ENCODE measurements around the gene DNAJC5.

DNAJC5 gene

DNA sequence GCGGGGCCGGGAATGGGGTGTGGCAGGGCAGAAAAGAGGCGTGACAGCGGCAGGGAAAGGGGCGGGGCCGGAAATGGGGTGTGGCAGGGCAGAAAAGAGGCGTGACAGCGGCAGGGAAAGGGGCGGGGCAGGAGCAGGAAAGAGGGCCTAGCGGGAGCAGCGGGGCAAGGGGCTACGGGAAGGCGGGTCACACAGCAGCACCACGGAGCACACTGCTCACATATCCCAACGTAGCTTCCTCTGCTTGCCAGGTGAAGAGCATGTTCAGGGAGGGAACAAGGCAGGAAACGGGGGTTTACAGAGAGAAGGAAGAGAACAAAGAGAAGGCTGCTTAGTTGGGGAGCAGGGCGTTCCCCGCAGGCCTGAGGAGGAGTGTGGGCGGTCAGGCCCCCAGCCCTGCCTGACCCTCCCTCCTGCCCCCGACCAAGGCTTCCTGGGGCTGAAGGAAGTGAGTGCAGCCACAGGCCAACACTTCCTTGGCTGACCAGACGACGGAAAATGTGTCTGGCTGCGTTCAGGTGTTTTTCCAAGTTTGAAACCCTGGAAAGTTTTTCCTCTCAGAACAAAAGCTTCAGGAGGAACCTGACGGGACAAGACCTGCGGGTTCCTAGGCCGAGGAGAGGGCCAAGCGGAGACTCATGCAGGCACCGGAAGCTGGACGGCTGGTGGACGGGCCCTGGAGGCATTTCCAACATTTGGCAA is 47.5 kb downstream of the DNAJC5 start:
- DNase-seq, result no peak

DNA sequence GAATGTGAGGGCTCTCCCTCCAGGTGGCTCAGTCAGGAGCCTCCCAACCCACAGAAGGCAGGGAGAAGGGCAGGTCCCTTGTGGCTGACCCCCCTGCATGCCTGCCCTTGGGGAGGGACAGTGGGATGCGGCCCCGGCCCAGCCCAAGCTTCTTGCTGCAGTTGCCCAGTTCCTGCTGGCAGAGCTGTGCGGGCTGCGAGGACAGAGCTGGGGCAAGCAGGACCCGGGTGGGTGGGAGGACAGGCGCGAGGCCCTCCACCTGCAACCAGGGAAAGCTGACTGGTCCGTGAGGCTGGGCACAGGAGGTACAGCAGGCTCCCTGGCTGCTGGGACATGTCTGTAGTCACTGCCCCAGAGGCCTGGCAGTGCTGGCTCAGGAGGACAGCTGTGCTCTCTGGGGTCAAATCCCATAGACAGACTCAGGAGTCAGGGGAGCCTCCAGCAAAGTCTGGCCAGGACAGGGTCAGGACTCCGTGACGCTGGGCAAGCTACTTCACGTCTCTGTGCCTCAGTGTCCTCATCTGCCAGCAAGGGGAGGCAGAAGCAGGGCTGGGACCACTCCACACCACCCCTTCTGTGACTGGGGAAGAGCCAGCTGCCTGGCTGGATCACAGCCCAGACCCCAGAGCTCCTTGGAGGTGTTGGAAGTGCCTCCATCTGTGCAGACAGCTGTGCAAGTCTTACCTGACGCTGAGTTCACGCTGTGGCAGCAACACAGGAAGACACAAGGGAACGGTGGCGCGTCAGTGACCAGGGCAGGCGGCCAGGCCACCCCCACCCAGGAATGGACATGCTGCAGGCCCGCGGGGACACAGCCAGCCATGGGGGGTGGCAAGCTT is 48.3 kb downstream of the DNAJC5 start:
- no peak for DNase-seq

- no peak for DNase-seq
Measured at GRCh38 chr20:63943808-63944077, 48.8 kb downstream of the DNAJC5 start.

DNA sequence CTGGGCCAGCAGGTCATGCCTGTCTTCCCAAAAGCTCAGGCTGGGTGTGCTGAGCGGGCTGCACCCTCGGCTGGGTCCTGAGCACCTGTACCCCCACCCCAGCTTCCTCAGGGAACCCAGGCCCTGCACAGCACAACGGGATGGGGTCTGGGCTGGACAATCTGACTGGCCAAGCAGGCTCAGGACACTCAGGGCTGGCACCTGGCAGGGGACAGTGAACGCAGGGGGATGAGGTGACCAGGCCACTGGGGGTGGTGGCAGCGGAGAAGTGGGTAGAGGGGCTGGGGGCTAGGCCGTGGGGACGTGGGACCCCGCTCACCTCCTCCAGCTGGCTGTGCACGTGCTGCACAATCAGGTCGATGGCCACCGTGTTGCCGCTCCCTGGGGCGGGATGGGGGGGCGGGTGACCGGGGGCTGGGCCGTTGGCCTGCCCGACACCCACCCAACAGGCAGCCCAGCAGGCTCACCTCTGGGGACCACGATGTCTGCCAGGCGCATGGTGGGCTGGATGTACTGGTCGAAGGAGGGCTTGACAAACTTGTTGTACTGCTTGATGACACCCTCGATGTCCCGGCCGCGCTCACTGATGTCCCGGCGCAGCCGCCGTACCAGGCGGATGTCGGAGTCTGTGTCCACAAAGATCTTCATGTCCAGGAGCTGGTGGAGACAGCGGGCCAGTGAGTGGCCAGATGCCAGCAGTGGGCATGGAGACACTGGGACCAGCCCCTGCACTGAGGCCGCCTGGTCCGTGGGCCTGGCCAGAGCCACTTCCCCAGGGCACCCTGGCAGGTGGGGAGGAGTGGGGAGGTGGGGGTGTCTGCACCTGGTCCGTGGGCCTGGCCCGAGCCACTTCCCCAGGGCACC is 49.4 kb downstream of the DNAJC5 start:
- DNase-seq, result no peak

- no peak for DNase-seq
Measured at GRCh38 chr20:63945031-63945658, 50.2 kb downstream of the DNAJC5 start.

DNA sequence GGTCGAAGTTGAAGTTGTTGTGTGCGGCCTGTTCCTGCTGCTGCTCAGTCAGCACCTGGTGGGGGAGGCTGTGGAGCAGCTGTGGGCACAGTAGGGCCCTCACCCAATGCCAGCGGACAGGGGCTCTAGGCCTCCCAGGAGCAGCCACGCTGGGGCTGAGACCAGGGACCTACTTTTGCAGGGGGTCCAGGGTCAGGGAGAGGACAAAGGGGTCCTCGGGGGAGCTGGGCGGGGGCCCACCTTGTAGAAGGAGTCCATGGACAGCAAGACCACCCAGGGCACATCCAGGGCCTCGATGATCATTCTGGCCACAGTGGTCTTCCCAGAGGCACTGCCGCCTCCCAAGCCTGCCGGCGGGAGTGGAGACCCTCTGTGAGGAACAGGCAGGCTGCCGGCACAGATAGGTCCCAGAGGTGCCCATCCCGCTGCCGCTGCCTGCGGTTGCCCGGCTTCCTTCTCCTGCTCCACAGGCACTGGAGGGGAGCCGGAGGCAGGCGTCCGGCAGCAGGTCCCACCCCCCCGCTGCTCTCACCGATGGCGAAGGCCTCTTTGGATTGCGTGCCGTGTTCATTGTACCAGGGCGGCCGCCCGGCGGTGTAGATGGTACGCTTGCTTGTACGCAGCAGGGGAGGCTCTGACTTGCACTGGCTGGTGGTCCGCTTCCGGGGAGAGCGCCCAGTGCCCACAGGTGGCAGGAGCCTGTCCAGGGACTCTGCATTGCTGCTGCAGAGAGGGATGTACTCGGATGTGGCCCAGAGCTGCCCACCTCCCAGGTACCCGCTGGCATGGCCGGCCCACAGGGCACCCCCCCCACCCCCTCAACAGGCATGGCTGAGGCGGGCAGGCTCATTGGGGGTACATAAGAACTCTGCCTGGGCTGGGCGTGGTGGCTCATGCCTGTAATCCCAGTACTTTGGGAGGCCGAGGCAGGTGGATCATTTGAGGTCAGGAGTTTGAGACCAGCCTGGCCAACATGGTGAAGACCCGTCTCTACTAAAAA is 51.3 kb downstream of the DNAJC5 start:
- no peak for DNase-seq

DNA sequence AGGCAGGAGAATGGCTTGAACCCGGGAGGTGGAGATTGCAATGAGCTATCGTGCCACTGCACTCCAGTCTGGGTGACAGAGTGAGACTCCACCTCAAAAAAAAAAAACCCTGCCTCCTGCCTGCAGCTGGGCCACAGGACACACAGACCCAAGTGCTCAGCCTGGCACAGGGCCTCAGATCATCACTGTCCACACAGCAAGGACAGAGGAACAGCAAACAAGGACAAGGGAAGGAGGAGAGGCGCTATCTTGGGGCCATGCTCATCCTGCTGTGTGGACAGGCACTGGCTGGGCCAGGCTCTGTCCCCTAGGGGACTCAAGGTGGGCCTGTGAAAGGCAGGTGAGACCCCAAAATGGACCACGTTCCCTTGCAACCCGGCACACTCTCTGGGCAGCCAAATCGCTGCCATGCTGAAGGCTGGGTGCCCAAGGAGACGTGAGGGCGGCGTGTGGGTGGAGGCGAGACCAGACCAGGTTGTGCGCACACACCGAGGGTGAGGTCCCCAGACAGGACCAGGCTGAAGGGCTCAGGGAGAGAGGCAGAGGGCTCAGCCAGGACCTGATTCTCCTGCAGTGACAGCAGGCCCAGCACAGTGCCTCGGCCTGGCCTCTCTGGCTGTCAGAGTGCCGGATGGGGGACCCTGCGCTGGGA is 52.2 kb downstream of the DNAJC5 start:
- no peak for DNase-seq

DNA sequence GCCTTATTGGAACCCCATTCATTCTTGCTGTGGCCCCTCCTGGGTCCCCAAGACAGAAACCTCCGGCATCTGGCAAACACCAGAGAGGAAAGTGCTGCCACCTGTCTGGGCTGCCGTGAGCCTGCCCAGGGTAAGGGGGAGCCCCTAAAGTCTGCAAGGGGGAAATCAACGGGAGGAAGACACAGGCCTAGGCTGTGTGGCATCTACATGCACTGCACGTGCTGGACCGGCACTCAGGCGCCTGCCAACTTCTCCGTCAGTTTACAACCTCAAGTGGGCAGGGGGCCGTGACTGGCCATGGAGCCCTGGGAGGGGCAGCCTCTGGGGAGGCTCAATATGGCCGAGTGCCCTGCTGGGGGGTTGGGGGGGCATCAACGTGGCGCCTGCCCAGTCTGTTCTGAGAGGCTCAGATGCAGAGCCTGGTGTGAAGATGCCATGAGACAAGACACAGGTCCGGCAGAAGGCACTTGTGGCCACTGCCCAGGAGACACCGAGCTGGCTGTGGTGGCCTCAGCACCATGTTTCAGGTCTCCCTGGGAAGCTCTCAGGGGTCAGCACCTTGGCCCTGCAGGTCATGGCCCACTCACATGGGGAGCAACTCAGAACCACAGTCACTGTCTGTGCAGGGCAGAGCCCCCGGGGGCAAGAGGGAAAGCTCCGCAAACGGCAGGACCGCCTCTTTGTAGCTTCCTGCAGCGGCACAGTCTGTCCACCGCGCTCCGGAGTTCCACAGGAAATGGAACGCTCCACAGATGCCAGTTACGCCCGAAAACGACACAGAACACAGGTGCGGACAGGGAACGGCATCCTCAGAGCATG is 52.9 kb downstream of the DNAJC5 start:
- no peak for DNase-seq

GRCh38 chr20:63950701-63951397 is 55.9 kb downstream of the DNAJC5 start:
- DNase-seq, result no peak

DNA sequence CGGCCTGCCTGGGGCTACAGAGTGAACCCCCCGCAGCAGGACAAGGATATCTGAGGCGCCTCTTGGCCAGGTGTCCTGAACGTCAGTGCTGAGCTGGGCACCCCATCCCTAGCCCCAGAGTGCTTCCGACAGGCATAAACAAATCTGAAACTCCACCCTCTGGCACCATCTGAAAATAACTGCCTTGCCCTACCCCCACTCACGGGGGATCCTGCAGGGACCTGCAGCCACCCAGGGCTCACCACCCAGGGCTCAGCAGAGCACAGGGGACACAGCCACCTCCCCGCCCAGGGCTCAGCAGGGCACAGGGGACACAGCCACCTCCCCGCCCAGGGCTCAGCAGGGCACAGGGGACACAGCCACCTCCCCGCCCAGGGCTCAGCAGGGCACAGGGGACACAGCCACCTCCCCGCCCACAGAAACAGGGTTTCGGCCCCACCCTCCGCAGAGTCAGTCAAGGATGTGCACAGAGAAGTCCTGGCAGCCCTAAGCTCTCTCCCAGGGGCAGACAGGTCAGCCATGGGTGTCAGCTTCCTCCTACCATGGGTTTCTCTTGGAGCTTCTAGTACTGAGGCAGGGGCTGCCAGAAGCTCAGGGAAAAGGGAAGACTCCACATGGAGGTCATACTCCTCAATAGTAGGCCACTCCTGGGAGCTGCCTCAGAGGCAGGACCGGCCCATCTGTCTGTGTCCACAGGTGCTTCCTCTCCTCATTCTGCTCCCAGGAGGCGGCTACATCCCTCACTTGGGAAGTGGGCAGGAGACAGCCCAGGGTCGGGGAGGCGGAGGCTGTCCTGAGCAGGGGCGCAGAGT is 56.7 kb downstream of the DNAJC5 start:
- DNase-seq, result no peak

GRCh38 chr20:63952210-63952535 is 57.2 kb downstream of the DNAJC5 start:
- no peak for DNase-seq

- no peak for DNase-seq
Measured at GRCh38 chr20:63952769-63953168, 57.8 kb downstream of the DNAJC5 start.

DNA sequence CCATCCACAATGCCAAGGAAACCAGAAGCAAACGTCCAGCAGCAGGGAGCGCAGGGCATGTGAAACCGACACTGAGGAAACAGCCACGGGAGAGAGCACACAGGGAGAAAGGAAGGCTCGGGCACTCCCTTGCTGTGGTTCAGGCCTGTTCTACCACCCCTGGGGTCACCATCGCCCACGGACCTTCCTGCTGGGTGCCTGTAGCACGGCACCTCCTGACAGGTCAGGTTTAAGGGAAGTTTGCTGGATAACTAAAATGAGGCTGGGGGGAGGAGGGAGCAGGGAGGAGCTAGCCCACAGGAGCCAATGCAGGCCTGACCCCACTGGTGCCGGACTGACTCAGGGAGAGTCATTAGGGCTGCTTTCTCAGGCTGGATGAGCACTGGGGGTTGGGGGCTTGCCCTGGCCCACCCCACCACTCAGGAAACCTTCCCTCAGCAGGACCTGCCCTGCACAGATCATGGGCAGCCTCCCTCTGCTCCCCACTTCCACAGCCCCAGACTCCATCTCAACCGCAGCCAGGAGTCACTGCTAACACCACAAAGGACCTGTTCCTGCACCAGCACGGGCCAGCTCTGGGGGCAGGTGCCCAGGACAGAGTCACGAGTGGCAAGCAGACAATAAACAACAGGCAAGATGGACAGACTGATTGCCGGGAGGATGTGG is 59.0 kb downstream of the DNAJC5 start:
- no peak for DNase-seq

GRCh38 chr20:63955281-63955826 is 60.4 kb downstream of the DNAJC5 start:
- DNase-seq, result no peak

DNA sequence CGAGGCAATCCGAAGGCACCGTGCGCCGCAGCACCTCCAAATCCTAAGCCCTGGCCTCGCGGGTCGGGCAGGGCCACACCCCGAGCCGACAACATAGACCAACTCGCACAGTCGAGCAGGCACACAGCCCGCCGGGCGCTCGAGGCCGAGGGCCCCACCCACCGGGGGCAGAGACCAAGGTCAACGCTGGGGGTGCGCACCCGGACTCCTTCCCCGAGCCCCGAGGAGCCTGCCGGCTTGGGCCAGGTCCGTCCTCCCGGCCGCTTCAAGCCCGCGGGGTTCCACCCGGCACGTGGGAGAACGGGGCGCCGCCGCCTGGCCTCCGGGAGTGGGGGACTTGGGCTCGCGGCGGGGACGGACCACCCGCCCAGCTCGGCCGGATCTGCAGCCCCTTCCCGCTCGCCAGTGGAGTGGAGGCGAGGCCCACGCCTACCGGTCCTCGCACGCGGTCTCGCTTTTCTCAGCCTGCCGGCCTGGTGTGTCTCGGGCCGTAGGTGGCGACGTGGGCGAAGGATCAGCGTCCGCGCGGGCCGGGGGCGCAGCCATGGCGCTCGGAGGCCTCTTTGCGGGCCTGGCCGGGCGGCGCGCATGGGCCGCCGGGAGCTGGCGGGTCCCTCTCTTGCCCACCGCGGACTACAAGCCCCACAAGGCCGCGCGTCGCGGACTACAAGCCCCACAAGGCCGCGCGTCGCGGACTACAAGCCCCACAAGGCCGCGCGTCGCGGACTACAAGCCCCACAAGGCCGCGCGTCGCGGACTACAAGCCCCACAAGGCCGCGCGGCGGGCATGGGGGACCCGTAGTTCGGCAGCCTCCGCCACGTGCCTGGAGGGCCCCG is 61.1 kb downstream of the DNAJC5 start, which contains the start of gene UCKL1:
Gene UCKL1, minus strand, starts transcription at position 590 of the 837 bp plus-strand sequence. Its CDS starts 44 bp downstream, at position 546.
- DNase-seq, result peak; percentile 52

DNA sequence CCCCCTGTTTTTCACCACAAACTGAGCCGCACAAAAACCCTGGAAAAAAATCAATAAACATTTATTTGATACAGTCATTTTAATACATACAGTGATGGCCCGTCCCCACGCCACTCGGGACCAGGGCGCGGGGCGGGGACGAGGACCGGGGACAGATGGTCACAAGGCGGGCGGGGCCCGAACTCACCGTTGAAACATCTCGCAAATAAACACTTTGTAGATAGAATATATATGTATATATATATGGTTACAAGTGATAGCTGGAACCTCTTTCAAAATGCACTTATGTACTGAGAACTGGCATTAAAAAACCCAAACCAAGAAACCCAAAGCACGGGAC is 61.7 kb downstream of the DNAJC5 start:
- DNase-seq, result no peak

All from KG1 (cell line).